MM.1S (cell line): ENCODE measurements around the gene ADARB2.

Experiments
- DNase-seq: peaks from one replicate; pipeline ENCODE4 v3.0.0-alpha.2; 2015
- H2AFZ ChIP-seq: fragments of 300-600 bp; sonication (generic); 2 replicates; pipeline ENCODE4 v1.6.0; 2016; ENCODE audit warnings: antibody characterized with exemption, low read length
- H3F3A ChIP-seq: fragments of 300-600 bp; sonication (generic); 2 replicates; pipeline ENCODE4 v1.6.1; 2016; ENCODE audit warnings: mild to moderate bottlenecking, antibody characterized with exemption, low read length, moderate library complexity, mixed read lengths; ENCODE audit not compliant: insufficient read depth
- H3K27ac ChIP-seq: fragments of 300-600 bp; sonication (generic); 2 replicates; pipeline ENCODE4 v1.5.1; 2016; ENCODE audit warnings: mild to moderate bottlenecking, low read length
- H3K27me3 ChIP-seq: fragments of 300-600 bp; sonication (generic); replicated peaks from 2 replicates; pipeline ENCODE4 v1.6.0; 2016; ENCODE audit warnings: low read length; ENCODE audit not compliant: insufficient read depth
- H3K36me3 ChIP-seq: fragments of 300-600 bp; sonication (generic); replicated peaks from 2 replicates; pipeline ENCODE4 v1.6.1; 2016; ENCODE audit warnings: mild to moderate bottlenecking, low read length, mixed read lengths; ENCODE audit not compliant: insufficient read depth
- H3K4me1 ChIP-seq: fragments of 300-600 bp; sonication (generic); 2 replicates; pipeline ENCODE4 v1.6.1; 2016; ENCODE audit warnings: low read length, mixed read lengths
- H3K4me2 ChIP-seq: fragments of 300-600 bp; sonication (generic); 2 replicates; pipeline ENCODE4 v1.6.0; 2016; ENCODE audit warnings: low read depth, low read length
- H3K4me3 ChIP-seq: fragments of 300-600 bp; sonication (generic); 2 replicates; pipeline ENCODE4 v1.5.1; 2016; ENCODE audit warnings: low read length, mixed read lengths
- H3K79me2 ChIP-seq: fragments of 300-600 bp; sonication (generic); 2 replicates; pipeline ENCODE4 v1.6.1; 2016; ENCODE audit warnings: mixed run types, low read length, mixed read lengths
- H3K9ac ChIP-seq: fragments of 300-600 bp; sonication (generic); 2 replicates; pipeline ENCODE4 v1.6.1; 2016; ENCODE audit warnings: low read length, mixed read lengths
- H3K9me2 ChIP-seq: fragments of 300-600 bp; sonication (generic); replicated peaks from 2 replicates; pipeline ENCODE4 v1.6.1; 2016; ENCODE audit warnings: mild to moderate bottlenecking, low read length, mixed read lengths; ENCODE audit not compliant: insufficient read depth
- H3K9me3 ChIP-seq: fragments of 300-600 bp; sonication (generic); replicated peaks from 2 replicates; pipeline ENCODE4 v1.6.1; 2016; ENCODE audit warnings: mild to moderate bottlenecking, low read length, mixed read lengths; ENCODE audit not compliant: insufficient read depth
- H4K20me1 ChIP-seq: fragments of 300-600 bp; sonication (generic); 2 replicates; pipeline ENCODE4 v1.6.1; 2016; ENCODE audit warnings: mild to moderate bottlenecking, low read length, moderate library complexity, mixed read lengths; ENCODE audit not compliant: insufficient read depth
- EZH2 ChIP-seq: fragments of 300-600 bp; sonication (generic); optimal IDR thresholded peaks from 2 replicates; pipeline ENCODE3; 2017; ENCODE audit warnings: low read depth, mild to moderate bottlenecking, antibody characterized with exemption, low read length, mixed read lengths
- EZH2phosphoT487 ChIP-seq: fragments of 300-600 bp; sonication (generic); IDR thresholded peaks from 2 replicates; pipeline ENCODE4 v1.6.1; 2018; ENCODE audit warnings: antibody characterized with exemption, low read length
- TF ChIP-seq, protein P1 (sequence below): fragments of 300-600 bp; sonication (generic); IDR thresholded peaks from 2 replicates; pipeline ENCODE4 v1.5.1; 2016; ENCODE audit warnings: antibody characterized with exemption, low read length, mixed read lengths

ADARB2 gene

DNA sequence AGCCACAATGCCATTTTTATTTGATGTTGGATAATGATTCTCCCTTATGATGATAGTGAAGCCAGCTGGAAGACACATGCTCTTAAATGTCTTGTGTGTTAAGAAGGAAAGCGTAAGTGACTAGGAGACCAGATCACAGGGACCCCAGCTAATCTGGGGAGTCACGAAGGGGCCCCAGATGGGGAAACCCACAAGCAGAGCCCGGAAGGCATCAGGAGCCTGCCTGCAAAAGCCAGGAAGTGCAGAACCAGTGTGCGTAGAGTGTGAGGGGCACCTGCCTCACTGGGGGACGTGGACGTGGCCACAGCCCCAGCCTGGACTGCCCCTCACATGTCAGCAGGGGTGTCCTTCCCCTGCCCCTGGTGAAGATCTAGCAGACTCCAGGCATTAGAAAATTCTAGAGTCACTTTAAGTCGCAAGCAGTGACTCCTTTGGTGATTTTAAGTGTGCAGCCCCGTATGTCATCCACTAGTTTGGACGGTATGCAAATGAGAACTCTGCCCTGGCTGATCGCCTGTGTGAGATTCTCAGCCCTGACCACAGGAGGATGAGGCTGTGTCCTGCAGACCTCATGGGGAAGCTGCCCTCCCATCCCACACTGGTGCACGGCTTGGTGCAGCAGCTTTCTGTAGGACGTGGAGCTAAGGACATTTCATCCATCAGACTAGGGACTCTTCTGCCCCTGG, 438.1 kb downstream of the ADARB2 start:
- H3K9me3 ChIP-seq, result no peaks in the 10 kb centered on the region
- TF ChIP-seq EZH2 (no peak), EZH2phosphoT487 (no peak)
- TF ChIP-seq, protein P1, sequence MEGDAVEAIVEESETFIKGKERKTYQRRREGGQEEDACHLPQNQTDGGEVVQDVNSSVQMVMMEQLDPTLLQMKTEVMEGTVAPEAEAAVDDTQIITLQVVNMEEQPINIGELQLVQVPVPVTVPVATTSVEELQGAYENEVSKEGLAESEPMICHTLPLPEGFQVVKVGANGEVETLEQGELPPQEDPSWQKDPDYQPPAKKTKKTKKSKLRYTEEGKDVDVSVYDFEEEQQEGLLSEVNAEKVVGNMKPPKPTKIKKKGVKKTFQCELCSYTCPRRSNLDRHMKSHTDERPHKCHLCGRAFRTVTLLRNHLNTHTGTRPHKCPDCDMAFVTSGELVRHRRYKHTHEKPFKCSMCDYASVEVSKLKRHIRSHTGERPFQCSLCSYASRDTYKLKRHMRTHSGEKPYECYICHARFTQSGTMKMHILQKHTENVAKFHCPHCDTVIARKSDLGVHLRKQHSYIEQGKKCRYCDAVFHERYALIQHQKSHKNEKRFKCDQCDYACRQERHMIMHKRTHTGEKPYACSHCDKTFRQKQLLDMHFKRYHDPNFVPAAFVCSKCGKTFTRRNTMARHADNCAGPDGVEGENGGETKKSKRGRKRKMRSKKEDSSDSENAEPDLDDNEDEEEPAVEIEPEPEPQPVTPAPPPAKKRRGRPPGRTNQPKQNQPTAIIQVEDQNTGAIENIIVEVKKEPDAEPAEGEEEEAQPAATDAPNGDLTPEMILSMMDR, result no peak
- H3K79me2 ChIP-seq, result no peaks in the 10 kb centered on the region
- H4K20me1 ChIP-seq, result no peaks in the 10 kb centered on the region
- H3K27me3 ChIP-seq, result no peaks in the 10 kb centered on the region
- no peaks in the 10 kb centered on the region for H3K4me1 ChIP-seq
- no peak overlapping the region for H3K9ac ChIP-seq
- H3F3A ChIP-seq, result no peaks in the 10 kb centered on the region
- H3K4me3 ChIP-seq, result no peak overlapping the region
- no peak overlapping the region for H3K4me2 ChIP-seq
- no peaks in the 10 kb centered on the region for H3K36me3 ChIP-seq
- no peak overlapping the region for H2AFZ ChIP-seq
- no peaks in the 10 kb centered on the region for H3K9me2 ChIP-seq
- DNase-seq, result no peak
- H3K27ac ChIP-seq, result no peak overlapping the region

DNA sequence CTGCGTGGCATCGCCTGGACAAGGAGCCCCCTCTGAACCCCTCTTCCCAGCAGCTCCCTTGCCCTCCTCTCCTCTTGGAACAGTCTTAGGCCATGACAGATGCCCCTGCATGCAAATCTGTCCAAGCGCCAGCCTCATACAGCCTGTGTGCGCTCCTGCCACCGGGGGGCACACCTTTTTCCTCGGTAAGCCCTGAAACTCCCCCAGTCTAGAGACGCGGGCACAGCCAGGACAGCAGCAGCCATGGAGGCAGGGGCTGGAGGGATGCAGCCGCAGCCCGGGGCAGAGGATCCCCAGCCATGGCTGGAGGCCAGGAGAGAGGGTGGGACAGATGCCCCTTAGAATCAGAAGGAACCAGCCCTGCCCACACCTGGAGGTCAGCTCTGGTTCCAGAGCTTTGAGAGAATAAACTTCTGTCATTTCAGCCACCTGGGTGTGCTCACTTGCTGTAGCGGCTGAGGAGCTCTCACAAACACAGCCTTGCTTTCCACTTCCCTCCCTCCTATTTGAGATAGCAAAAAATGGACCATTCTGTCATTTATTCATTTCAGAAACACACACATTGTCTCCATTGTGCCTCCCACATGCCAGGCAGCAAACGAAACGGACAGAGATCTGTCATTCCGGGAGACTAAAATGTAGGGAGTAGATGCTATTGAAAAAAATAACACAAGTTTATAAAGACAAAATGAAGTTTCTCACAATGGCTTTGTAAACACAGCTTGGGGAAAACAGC, 439.6 kb downstream of the ADARB2 start:
- Histone ChIP-seq H4K20me1 (no peaks in the 10 kb centered on the region), H3K9me2 (no peaks in the 10 kb centered on the region), H3K27me3 (no peaks in the 10 kb centered on the region), H3K9ac (no peak overlapping the region), H3K27ac (no peak overlapping the region), H3K79me2 (no peaks in the 10 kb centered on the region), H3F3A (no peaks in the 10 kb centered on the region), H3K4me1 (no peaks in the 10 kb centered on the region), H3K36me3 (no peaks in the 10 kb centered on the region), H3K4me2 (no peak overlapping the region), H3K4me3 (no peak overlapping the region), H3K9me3 (no peaks in the 10 kb centered on the region), H2AFZ (no peak overlapping the region)
- DNase-seq, result no peak
- TF ChIP-seq EZH2phosphoT487 (no peak), EZH2 (no peak)
- TF ChIP-seq, protein P1, result no peak

GRCh38 chr10:1295756-1296480, 441.4 kb downstream of the ADARB2 start:
- Histone ChIP-seq H3K9me2 (no peaks in the 10 kb centered on the region), H3K9ac (no peak overlapping the region), H3K4me3 (no peak overlapping the region), H3K27ac (no peak overlapping the region), H3K36me3 (no peaks in the 10 kb centered on the region), H3K27me3 (0 out of 2 replicates have a peak, but pooled peaks cover 3% of the 10 kb centered on the region), H3K9me3 (no peaks in the 10 kb centered on the region), H4K20me1 (no peaks in the 10 kb centered on the region), H3F3A (no peaks in the 10 kb centered on the region), H3K79me2 (no peaks in the 10 kb centered on the region), H3K4me2 (no peak overlapping the region), H2AFZ (no peak overlapping the region), H3K4me1 (no peaks in the 10 kb centered on the region)
- no peak for DNase-seq
- no peak for TF ChIP-seq EZH2phosphoT487
